Posterior cingulate gyrus (tissue), 11 donors: ENCODE results near the gene DLD.
"Not testable (repeated sequence)": the region's sequence is repeated elsewhere in the genome, so short reads cannot be mapped to it uniquely, and the experiment has no call there.

Source experiments
- DNase-seq, 10 donors: peaks; one replicate each; pipeline versions ENCODE4 v3.0.0 to v3.0.0-alpha.2; 2020 to 2021; ENCODE audit warnings: mixed read lengths in 3 of 10
- intact Hi-C: fragments of 100-400 bp; cut with DNase I; formaldehyde crosslinking; loops from one replicate; pipeline ENCODE4 v1.15.1; 2023

The DLD gene

GRCh38 chr7:107939573-107940489, 48.8 kb downstream of the DLD start:
- DNase-seq = peak in 7 of 10 donors; percentile 36 to 91 (median 68)
- intact Hi-C loops = no loop called here

- no peak for DNase-seq
- intact Hi-C loops = no loop called here
These were observed 50.0 kb downstream of the DLD start for GRCh38 chr7:107940951-107941350.

- intact Hi-C loops = no loop called here
- DNase-seq = no peak
These were observed 52.0 kb downstream of the DLD start for GRCh38 chr7:107943018-107943417.

DNA sequence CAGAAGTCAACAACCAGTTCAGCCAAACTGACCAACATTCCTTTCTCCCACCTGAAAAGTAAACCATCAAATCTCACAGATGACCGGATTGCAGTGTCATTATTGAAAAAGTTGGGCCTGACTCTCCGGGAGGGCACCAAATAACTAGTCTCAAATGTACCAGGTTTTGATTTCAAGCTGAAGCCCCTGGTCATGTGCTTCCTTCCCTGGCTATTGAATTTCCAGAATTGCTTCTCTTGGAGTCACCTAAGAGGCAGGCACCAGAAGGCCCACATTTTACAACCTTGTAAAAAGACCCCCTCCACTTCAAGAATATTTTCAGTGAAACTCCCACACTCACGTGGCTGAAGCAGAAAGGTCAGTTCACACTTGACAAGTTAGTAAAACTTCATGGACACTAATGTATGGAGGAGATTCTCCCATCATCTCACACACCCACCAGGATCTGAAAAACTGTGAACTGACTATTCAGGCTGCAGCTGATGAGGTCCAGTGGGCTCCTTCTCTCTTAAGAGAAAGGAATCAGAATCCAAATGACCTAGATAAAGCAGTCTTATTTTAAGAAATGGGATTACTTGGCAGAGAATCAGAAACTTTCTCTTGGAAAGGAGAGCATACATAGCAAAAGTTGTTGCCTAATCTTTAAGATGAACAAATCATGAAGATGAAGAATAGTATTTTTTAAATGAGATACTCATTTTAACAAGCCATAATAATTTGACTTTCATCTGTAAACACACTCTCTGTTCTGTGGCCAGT, 53.6 kb downstream of the DLD start:
- DNase-seq = no peak
- intact Hi-C loops = no loop called here

GRCh38 chr7:107945332-107945731, 54.3 kb downstream of the DLD start:
- no peak for DNase-seq
- intact Hi-C loops = no loop called here

- no peak for DNase-seq
- intact Hi-C loops = no loop called here
These were observed 55.5 kb downstream of the DLD start for GRCh38 chr7:107946451-107946850.

GRCh38 chr7:107946881-107947280, 55.9 kb downstream of the DLD start:
- DNase-seq = peak in 1 of 10 donors; percentile 49

DNA sequence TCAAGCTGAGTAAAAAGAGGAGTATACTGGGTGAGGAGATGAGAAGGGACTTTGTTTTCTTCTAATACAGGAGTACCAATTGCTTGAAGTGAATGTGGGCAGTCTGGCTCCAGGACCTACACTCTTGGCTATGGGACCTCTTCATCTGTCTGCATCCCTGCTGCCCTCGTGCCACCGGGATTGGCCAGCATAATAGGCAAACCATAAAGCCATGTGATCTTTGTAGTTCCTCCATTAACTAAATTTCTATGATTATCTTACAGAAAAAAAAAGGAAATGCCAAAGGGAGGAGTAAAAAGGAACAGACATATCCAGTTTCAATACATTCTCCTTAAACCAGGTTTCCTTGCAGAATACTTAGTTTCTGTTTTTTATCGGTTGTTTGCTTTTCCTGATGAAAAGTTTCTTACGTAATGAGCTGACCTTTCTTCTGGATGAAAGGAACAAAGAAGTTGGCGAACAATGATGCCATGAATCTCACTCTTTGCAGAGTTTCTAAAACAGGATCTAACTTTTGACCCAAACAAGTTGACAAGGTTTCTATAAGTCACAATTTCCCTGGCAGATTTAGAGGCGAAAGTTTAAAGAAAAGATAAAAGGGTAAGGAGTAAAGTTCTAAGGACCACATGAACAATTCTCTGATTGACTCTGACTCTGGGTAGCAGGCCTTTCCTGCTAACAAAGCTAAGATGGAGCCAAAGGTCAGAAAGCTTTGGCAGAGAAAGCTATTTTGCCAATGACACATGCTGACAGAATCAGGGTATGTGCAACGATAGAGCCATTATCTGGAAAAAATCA, 57.9 kb downstream of the DLD start:
- no peak for DNase-seq
- intact Hi-C loops = no loop called here

More at GRCh38 chr7:107946881-107947280, 55.9 kb downstream of the DLD start:
- intact Hi-C loops = no loop called here

DNA sequence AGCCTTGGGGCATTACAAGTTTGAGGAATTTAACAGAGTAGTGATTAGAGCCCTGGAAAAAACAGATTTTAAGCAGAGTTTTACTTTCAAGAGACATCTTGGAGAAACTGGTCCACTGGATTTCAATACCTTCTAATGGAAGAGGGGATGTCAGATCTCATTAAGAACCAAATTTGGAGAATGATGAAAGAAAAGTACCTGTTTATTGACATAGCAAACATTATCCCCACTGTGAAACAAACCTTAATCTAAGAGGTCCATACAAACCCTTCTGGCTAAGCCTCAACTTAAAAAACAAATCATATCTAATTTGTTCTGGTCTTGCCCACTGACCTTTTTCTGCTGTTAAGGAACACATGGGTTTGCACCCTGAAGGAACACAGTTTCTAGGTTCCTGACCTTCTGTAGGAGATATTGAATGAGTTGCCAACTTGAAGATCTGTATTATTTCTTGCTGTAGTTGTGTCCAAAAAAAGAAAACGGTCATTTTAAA, 58.5 kb downstream of the DLD start:
- intact Hi-C loops = no loop called here
- DNase-seq = no peak

DNA sequence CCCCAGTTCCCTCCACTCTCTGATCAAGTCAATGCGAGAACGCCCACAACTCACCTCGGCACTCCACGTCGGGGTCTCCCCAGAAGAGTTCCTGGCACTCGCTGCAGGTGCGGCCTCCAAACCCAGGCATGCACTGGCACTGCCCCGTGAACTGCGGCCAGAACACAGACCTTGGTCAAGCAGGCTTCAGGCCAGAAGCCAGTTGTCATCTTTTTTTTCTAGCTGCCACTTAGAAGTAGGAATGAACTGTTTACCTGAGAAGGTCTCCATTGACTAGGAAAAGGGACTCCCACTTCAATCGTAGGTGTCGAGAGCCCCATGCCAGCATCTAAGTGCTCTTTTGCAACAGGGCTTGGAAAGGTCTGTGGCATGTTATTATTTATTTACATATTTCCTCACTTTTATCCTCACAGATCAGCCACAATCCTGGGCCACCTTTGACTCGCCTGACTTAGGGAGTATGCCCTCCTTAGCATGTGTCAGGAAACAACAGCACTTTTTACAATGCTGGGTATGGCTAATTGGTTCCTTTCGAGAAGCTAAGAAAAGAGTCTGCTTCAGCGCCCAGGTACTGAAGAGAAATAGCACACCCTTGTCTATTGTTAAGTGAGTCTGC, 60.3 kb downstream of the DLD start:
- intact Hi-C loops = no loop called here
- peak in 1 of 10 donors; percentile 58 for DNase-seq

- intact Hi-C loops = no loop called here
- DNase-seq = peak in 1 of 10 donors; percentile 87
These were observed 60.9 kb downstream of the DLD start for GRCh38 chr7:107951896-107952295.

- intact Hi-C loops = no loop called here
- DNase-seq = no peak
These were observed 62.4 kb downstream of the DLD start for GRCh38 chr7:107953265-107953923.

DNA sequence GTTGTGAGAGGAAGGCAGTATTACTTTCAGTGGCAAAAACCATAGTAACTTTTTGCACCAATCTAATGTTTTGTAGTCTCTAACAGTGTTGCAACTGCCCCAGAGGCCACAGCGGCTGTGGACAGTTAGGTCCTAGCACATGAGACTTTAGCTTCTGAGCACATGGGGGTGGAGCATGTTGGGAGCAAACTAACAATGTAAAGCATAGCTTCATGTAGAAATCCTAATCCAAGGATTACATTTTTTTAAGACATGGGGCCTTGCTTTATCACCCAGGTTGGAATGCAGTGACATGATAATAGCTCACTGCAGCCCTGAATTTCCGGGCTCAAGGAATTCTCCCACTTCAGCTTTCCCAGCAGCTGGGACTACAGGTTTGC, 62.9 kb downstream of the DLD start:
- intact Hi-C loops = no loop called here
- DNase-seq = no peak

GRCh38 chr7:107955394-107955793, 64.4 kb downstream of the DLD start:
- no peak for DNase-seq
- intact Hi-C loops = no loop called here

DNA sequence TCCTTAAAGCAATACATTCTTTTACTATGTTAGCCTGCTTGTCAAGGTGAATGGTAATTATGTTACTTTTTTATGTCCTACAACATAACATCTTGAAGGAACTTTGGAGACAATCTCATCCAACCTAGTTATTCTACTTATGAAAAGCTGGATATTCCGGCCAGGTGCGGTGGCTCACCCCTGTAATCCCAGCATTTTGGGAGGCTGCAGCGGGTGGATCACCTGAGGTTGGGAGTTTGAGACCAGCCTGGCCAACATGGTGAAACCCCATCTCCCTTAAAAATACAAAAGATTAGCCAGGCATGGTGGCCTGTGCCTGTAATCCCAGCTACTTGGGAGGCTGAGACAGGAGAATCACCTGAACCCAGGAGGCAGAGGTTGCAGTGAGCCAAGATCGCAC, 66.0 kb downstream of the DLD start:
- intact Hi-C loops, DNase-seq: not testable (repeated sequence)

DNA sequence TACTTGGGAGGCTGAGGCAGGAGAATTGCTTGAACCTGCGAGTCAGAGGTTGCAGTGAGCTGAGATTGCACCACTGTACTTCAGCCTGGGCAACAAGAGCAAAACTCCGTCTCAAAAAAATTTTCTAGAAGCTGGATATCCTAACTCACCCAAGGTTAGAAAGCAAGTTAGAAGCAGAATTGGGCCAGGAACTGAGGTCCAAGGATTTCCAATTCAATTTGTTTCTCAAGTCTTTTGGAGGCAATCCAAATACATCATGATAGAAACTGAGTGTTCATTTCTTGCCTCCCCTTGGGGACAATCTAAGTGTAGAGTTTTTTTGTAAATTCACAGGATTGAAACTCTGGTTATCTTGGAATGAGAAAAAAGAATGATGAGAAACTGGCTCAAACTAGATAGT, 66.5 kb downstream of the DLD start:
- intact Hi-C loops = no loop called here
- DNase-seq = no peak

- DNase-seq = peak in 2 of 10 donors; percentile 67 to 81
These were observed 68.0 kb downstream of the DLD start for GRCh38 chr7:107958764-107959526.

DNA sequence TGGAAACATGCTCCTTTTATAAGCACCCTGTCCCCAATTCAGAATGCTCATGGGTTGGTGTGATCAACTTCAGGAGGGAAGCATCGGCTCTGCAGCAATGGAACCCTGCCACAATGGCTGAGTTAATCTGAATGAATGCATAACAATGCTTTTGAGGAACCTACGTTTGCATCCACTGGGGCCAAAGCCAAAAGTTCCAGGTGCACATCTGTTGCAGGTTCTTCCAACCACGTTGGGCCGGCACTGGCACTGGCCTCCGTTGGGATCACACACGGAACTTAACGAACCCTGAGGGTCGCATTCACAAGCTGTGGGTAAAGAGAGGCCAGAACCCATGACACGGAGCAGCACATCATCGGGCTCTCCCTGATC, 68.5 kb downstream of the DLD start:
- intact Hi-C loops = no loop called here
- no peak for DNase-seq

More at GRCh38 chr7:107958764-107959526, 68.0 kb downstream of the DLD start:
- intact Hi-C loops = no loop called here

GRCh38 chr7:107960272-107960671, 69.3 kb downstream of the DLD start:
- DNase-seq = no peak
- intact Hi-C loops = no loop called here
